WTC11 (cell line): ENCODE measurements around the gene PACSIN1.

Experiments
- CTCF ChIP-seq: fragments of 200-600 bp; IDR thresholded peaks from 2 replicates; pipeline ENCODE4 v1.8.0; 2022; ENCODE audit warnings: antibody characterized with exemption
- JUN ChIP-seq: sonication (generic); formaldehyde crosslinking; IDR thresholded peaks from 2 replicates; pipeline ENCODE4 v1.8.0; 2023; ENCODE audit warnings: mild to moderate bottlenecking, missing genetic modification reagents
- MXD4 ChIP-seq: fragments of 250-450 bp; sonication (Bioruptor Pico); IDR thresholded peaks from 2 replicates; pipeline ENCODE4 v1.8.0; 2021; ENCODE audit warnings: mild to moderate bottlenecking, moderate library complexity, borderline replicate concordance
- NR3C1 ChIP-seq: sonication (generic); formaldehyde crosslinking; conservative IDR thresholded peaks from 2 replicates; pipeline ENCODE4 v1.8.1; 2023; ENCODE audit warnings: low read depth, mild to moderate bottlenecking, missing genetic modification reagents
- TEAD4 ChIP-seq: sonication (generic); formaldehyde crosslinking; IDR thresholded peaks from 2 replicates; pipeline ENCODE4 v1.8.0; 2022; ENCODE audit warnings: mild to moderate bottlenecking, missing genetic modification reagents
- ZBTB43 ChIP-seq: sonication (generic); formaldehyde crosslinking; IDR thresholded peaks from 2 replicates; pipeline ENCODE4 v1.8.1; 2023; ENCODE audit warnings: mild to moderate bottlenecking, missing genetic modification reagents
- ZNF121 ChIP-seq: sonication (generic); formaldehyde crosslinking; IDR thresholded peaks from 2 replicates; pipeline ENCODE4 v1.8.0; 2023; ENCODE audit warnings: missing genetic modification reagents
- ZNF232 ChIP-seq: sonication (generic); formaldehyde crosslinking; IDR thresholded peaks from 2 replicates; pipeline ENCODE4 v1.8.0; 2022; ENCODE audit warnings: mild to moderate bottlenecking, missing genetic modification reagents
- TF ChIP-seq, protein P1 (sequence below): sonication (generic); formaldehyde crosslinking; IDR thresholded peaks from 2 replicates; pipeline ENCODE4 v1.8.1; 2022; ENCODE audit warnings: low read depth, missing genetic modification reagents, borderline replicate concordance

GRCh38 chr6:34418367-34418766 is 47.5 kb upstream of the PACSIN1 start:
- TF ChIP-seq MXD4 (CRISPR knock-in tag) (no peak), CTCF (no peak), TEAD4 (CRISPR knock-in tag) (no peak), ZNF232 (CRISPR knock-in tag) (no peak), JUN (CRISPR knock-in tag) (no peak), ZBTB43 (CRISPR knock-in tag) (no peak), ZNF121 (CRISPR knock-in tag) (no peak), NR3C1 (CRISPR knock-in tag) (no peak)
- TF ChIP-seq, protein P1, sequence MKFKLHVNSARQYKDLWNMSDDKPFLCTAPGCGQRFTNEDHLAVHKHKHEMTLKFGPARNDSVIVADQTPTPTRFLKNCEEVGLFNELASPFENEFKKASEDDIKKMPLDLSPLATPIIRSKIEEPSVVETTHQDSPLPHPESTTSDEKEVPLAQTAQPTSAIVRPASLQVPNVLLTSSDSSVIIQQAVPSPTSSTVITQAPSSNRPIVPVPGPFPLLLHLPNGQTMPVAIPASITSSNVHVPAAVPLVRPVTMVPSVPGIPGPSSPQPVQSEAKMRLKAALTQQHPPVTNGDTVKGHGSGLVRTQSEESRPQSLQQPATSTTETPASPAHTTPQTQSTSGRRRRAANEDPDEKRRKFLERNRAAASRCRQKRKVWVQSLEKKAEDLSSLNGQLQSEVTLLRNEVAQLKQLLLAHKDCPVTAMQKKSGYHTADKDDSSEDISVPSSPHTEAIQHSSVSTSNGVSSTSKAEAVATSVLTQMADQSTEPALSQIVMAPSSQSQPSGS (CRISPR knock-in tag), result no peak
